ENCODE results near the gene ZNF177.

GRCh38 chr19:9407827-9408226 is 45.0 kb downstream of the ZNF177 start:
- no peak for TF ChIP-seq CTCF (IDR thresholded peaks at IDR 0.05)
- no peak for TF ChIP-seq POLR2A (IDR thresholded peaks at IDR 0.05)

Data from lower leg skin (tissue), 3 donors.